H7 (cell line): ENCODE data around the gene JAGN1. TPM values are rescaled to one million over a fixed set of nuclear protein-coding genes. Genes with fewer than 3 reads are reported as not detected.

Experiments used
- DNase-seq: peaks from one replicate; pipeline ENCODE4 v3.0.0; 2012
- H3K27me3 ChIP-seq: 2 replicates; pipeline ENCODE4 v1.6.0; 2011; ENCODE audit warnings: mild to moderate bottlenecking, low read length; ENCODE audit not compliant: control insufficient read depth, insufficient read depth
- H3K36me3 ChIP-seq: replicated peaks from 2 replicates; pipeline ENCODE4 v1.5.1; 2011; ENCODE audit warnings: low read length; ENCODE audit not compliant: control insufficient read depth, insufficient read depth
- H3K4me3 ChIP-seq: 2 replicates; pipeline ENCODE4 v1.5.1; 2011; ENCODE audit warnings: low read depth, mild to moderate bottlenecking, control low read depth, low read length, moderate library complexity; ENCODE audit not compliant: insufficient read depth
- total RNA-seq: library from RNA; depleted of rRNA; stranded (reverse); fragments of >200 nt; shearing (Covaris generic); gene quantifications from 2 replicates; pipeline ENCODE4 v1.2.3, GENCODE V29; 2014

Gene JAGN1
- total RNA-seq, 1 experiment from 2014 or later: 15.1 TPM

DNA sequence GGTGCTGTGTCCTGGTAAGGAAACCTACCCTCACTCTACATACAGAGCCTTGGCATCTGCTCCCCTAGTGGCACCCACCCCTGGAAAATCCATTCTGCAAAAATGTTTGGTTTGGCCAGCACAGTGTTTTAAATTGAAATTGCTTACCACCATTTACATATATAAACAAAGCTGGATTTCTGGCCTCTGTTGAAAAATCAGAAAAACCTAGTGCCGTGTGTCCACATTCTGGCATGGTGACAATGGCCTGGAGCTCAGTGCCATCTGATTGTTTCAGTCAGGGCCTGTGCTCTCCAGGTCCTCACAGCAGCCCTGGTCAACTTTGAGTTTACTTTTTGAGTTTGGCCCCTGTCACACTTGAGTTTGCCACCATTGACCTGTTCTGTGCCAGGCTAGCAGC lies 23.6 kb downstream of the JAGN1 start:
- no peak for DNase-seq
- H3K36me3 ChIP-seq: no peaks in the 10 kb centered on the region
- no peak overlapping the region for H3K4me3 ChIP-seq
- H3K27me3 ChIP-seq: peaks cover 3% of the 10 kb centered on the region

DNA sequence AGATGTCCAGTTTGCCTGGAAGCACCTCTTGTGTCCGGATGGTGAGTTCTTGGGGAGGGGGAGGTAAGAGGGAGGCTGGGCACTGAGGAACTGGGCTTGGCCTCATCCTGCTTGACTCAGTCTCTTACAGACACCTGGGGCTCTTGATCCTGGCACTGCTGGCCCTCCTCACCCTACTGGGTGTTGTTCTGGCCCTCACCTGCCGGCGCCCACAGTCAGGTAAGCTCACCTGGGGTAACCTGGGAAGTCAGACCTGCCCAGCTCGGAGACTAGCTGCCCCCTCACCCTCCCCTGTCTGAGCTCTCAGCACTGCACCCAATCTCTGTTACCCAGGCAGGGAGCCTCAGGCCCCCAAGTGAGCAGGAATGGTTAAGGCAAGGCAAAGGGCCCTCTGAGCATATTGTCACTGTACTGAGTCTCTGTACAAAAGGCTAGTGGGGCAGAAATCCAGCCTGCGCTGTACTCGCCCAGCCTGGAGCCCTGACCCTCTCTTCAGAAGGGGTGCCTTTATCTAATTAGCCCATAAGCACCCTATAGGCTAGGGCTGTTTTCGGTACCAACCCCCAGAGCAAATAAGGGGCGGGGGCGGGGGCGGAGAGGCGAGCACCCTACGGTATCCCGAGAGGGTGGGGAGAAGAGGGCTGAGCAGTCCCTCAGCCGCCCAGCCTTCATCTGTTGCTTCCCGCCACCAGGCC lies 24.3 kb downstream of the JAGN1 start:
- peak overlapping the region; percentile 69 for H3K4me3 ChIP-seq
- no peaks in the 10 kb centered on the region for H3K36me3 ChIP-seq
- peaks cover 3% of the 10 kb centered on the region for H3K27me3 ChIP-seq
- peak; percentile 85 for DNase-seq

GRCh38 chr3:9915254-9916141 lies 25.1 kb downstream of the JAGN1 start:
- no peaks in the 10 kb centered on the region for H3K36me3 ChIP-seq
- peak; percentile 77 for DNase-seq
- peak overlapping the region; percentile 69 for H3K4me3 ChIP-seq
- peaks cover 3% of the 10 kb centered on the region for H3K27me3 ChIP-seq

DNA sequence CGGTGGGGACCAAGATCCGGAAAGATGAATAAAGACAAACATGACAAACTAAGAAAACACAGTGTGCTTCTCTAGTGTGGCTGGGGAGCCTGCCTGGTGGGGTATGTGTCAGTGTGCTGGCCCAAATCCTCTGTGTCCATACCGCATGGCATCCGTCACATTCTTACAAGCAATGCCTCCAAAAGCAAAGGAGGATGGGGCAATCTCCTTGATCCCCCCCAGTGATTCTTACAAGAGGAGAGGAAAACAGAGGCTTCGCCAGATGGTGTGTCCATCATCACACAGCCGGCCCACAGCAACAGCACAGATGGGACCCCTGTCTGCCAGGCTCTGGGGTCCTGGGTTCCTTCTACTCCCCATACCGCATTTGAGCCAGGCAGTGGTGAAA lies 25.9 kb downstream of the JAGN1 start:
- DNase-seq: no peak
- Histone ChIP-seq H3K36me3 (no peaks in the 10 kb centered on the region), H3K4me3 (0 out of 2 replicates have a peak overlapping the region, but pooled peaks have one; percentile 12), H3K27me3 (peaks cover 3% of the 10 kb centered on the region)

DNA sequence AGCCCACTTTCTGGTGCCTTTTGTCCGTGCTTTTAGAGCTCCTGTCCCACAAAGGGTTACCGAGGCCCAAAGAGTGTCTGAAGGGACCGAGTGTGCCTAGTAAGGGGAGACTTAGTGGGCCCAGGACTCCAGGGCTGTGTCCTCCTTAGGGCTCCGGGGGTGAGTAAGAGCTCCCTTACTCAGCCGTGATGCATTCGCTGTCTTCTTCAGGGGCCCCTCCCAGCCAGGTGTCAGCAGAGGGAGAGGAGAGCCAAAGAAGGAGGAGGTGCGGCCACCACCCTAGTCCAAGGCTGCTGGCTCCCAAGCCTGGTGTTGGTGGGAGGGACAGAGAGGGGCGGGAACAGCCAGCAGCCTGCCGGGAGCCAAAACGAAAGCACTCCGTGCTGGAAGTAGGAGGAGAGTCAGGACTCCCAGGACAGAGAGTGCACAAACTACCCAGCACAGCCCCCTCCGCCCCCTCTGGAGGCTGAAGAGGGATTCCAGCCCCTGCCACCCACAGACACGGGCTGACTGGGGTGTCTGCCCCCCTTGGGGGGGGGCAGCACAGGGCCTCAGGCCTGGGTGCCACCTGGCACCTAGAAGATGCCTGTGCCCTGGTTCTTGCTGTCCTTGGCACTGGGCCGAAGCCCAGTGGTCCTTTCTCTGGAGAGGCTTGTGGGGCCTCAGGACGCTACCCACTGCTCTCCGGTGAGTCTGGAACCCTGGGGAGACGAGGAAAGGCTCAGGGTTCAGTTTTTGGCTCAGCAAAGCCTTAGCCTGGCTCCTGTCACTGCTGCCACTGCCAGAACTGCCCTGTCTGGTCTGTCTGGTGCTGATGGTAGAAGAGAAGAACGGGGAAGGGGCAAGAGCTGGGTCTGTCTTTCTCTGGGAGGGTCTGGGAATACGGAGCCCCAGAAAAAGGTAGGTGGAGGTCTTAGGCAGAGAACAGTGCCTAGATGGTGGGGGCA lies 26.6 kb downstream of the JAGN1 start, which contains the start of gene IL17RC:
Gene IL17RC (plus strand): TSS at position 365 of the 947 bp plus-strand sequence. CDS start 218 bp downstream, at position 583.
- peak; percentile 93 for DNase-seq
- Histone ChIP-seq H3K4me3 (peak within 1 kb of the TSS; percentile 69), H3K27me3 (peaks cover 3% of the 10 kb centered on the region), H3K36me3 (no peaks in the 10 kb centered on the region)

- Histone ChIP-seq H3K27me3 (peaks cover 3% of the 10 kb centered on the region), H3K4me3 (no peak overlapping the region), H3K36me3 (no peaks in the 10 kb centered on the region)
- no peak for DNase-seq
Measured at GRCh38 chr3:9917820-9918219, 27.4 kb downstream of the JAGN1 start.

DNA sequence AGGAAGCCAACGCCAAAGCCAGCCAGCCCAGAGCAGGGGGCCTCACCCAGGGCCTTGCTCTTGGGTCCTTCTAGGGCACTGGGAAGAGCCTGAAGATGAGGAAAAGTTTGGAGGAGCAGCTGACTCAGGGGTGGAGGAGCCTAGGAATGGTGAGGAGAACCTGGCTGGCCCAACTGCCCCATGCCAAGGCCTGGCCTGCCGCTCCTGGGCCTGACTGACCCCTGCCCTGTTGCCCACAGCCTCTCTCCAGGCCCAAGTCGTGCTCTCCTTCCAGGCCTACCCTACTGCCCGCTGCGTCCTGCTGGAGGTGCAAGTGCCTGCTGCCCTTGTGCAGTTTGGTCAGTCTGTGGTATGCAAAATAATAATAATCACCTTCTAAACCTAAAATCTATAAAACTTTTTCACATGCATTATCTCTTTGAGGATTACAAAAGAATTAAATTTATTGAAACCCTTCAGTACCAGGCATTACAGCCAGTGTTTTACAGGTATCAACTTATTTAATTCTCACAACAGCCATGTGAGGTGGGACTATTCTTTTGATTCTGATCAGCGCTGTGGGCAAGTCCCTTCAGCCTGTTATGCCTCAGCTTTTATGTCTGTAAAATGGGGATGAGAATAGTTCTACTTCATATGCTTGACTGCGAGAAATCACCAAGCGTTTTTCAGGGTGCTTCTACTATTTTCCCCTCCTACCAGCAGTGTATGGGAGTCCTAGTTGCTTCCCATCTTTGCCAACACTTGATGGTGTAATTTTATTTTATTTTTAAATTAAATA lies 28.0 kb downstream of the JAGN1 start:
- H3K4me3 ChIP-seq: no peak overlapping the region
- H3K27me3 ChIP-seq: peaks cover 3% of the 10 kb centered on the region
- H3K36me3 ChIP-seq: no peaks in the 10 kb centered on the region
- no peak for DNase-seq

DNA sequence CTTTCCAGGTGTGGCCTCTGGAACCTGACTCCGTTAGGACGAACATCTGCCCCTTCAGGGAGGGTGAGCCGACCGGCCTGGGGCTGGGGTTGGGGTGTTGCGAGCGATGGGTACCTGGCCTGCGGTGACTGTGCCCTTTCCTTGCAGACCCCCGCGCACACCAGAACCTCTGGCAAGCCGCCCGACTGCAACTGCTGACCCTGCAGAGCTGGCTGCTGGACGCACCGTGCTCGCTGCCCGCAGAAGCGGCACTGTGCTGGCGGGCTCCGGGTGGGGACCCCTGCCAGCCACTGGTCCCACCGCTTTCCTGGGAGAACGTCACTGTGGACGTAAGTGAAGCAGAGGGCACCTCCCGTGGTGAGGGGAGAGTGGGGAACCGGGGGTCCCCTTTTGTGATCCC lies 37.7 kb downstream of the JAGN1 start:
- H3K4me3 ChIP-seq: no peak overlapping the region
- no peaks in the 10 kb centered on the region; the same call in 1 of the 2 replicates for H3K27me3 ChIP-seq
- peak; percentile 48 for DNase-seq
- H3K36me3 ChIP-seq: no peaks in the 10 kb centered on the region

DNA sequence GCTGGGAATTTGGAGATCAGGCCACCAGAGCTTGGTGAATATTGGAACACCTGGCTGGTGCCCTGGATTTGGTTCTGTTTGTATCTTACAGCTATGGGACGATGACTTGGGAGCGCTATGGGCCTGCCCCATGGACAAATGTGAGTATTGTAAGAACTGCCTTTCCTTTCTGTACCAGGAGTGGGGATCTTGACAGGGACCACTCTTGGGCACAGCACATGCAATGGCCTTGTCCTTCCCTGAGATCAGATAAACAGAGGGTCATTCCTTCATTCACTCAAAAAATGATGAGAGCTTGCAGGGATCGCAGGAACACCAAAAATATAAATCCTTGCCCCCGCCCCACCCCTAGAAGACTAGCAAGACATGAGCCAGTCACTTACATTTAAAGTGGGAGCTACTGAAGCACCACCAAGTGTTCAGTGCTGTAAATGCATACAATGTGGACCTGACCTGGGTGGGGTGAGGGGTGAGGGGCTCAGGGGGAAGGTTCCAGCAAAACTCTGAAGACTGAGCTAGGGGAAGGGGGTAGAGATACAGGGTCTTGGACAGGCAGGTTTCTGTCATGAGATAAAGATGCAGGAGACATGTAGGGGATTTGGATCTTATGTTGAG lies 40.5 kb downstream of the JAGN1 start:
- no peak overlapping the region for H3K4me3 ChIP-seq
- no peaks in the 10 kb centered on the region; the same call in 1 of the 2 replicates for H3K27me3 ChIP-seq
- no peaks in the 10 kb centered on the region for H3K36me3 ChIP-seq
- no peak for DNase-seq

- peak overlapping the region; percentile 89 for H3K4me3 ChIP-seq
- no peaks in the 10 kb centered on the region; the same call in 1 of the 2 replicates for H3K27me3 ChIP-seq
- no peaks in the 10 kb centered on the region for H3K36me3 ChIP-seq
- no peak for DNase-seq
Measured at GRCh38 chr3:9932535-9932842, 42.1 kb downstream of the JAGN1 start.

DNA sequence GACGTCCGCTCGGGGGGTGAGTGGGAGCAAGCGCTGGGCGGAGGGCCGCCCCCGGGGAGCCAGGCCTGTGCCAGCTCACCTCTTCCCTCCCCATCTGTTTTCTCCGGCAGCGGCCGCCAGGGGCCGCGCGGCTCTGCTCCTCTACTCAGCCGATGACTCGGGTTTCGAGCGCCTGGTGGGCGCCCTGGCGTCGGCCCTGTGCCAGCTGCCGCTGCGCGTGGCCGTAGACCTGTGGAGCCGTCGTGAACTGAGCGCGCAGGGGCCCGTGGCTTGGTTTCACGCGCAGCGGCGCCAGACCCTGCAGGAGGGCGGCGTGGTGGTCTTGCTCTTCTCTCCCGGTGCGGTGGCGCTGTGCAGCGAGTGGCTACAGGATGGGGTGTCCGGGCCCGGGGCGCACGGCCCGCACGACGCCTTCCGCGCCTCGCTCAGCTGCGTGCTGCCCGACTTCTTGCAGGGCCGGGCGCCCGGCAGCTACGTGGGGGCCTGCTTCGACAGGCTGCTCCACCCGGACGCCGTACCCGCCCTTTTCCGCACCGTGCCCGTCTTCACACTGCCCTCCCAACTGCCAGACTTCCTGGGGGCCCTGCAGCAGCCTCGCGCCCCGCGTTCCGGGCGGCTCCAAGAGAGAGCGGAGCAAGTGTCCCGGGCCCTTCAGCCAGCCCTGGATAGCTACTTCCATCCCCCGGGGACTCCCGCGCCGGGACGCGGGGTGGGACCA lies 42.6 kb downstream of the JAGN1 start:
- H3K36me3 ChIP-seq: no peaks in the 10 kb centered on the region
- no peaks in the 10 kb centered on the region; the same call in 1 of the 2 replicates for H3K27me3 ChIP-seq
- H3K4me3 ChIP-seq: peak overlapping the region; percentile 89
- DNase-seq: peak; percentile 94

DNA sequence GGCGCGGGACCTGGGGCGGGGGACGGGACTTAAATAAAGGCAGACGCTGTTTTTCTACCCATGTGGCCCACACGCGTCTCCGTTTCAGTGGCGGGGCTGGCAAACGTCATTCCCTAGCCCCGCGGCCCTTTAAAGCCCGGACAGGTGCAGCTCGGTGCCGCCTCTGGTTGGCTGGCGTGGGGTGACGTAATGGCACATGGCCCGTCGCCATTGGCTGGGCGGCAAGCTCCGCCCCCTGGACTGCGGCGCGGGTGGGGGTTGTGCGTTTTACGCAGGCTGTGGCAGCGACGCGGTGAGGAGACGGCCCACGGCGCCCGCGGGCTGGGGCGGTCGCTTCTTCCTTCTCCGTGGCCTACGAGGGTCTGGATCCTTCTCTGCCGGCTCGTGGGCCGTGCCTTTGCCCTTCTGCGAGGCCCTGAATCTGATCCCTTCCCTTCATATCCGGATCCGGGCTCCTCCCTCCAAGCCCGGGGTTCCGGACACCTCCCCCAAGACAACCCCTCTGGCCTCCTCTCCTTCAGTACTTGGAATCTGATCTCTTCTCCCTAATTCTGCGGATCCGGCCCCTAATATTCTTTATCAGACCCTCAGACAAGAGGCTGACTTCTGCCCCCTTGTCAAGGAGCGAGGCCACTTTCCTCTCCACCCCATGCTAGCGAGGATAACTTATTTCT lies 43.3 kb downstream of the JAGN1 start, which contains the start of gene CRELD1:
Gene CRELD1 (plus strand): TSS at position 274 of the 674 bp plus-strand sequence. CDS start 605 bp downstream, outside the sequence.
- Histone ChIP-seq H3K27me3 (no peaks in the 10 kb centered on the region; the same call in 1 of the 2 replicates), H3K36me3 (no peaks in the 10 kb centered on the region), H3K4me3 (peak within 1 kb of the TSS; percentile 89)
- DNase-seq: peak; percentile 98
